NCI-H1092 (cell line): ENCODE data around the gene MYEOV.

Source experiments
- DNase-seq: peaks from one replicate; lab custom pipeline; 2025; lab: John Stamatoyannopoulos, UW

MYEOV gene

DNA sequence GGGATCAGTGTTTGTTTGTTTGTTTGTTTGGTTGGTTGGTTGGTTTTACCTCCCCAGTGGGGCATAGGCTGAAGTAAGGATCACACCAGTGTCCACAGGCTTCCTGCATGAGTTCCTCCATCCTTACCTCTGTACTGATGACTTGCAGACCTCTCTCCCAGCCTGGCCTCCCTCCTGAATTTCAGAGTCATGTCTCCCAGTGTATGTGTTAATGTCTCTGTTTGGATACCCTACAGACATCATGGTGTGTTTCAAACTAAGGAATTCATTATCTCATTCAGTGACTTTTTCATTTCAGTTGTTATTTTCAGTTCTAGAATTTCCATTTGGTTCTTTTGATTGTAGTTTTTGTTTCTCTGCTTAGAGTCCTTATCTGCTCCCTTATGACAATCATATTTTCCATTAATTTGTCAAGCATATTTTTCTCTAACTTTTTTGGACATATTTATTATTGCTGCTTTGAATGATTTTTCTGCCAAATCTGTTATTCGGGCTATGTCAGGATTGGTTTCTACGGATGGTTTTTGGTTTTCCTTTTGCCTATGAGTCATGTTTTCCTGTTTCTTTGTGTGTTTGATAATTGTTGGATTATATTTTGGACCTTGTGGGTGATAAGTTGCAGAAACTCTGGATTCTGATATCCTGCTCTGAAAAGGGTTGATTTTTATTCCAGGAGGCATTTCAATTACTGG lies 23.6 kb downstream of the MYEOV start:
- DNase-seq: no peak

DNA sequence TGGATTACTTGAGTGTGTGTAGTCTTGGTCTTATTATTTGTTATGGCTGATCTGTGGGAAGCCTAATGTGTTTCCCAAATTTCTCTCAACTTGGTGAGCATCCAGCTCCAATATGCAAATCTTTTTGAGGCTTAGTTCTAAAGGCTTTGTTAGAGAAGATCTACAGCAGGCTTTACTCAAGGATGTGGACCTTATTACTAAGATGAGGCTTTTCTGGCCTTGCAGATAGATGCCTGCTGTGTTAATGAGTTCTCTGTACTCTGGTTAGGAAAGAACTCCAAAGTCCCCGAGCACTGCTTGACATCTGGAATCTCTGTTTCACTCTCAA lies 24.1 kb downstream of the MYEOV start:
- DNase-seq: no peak

DNA sequence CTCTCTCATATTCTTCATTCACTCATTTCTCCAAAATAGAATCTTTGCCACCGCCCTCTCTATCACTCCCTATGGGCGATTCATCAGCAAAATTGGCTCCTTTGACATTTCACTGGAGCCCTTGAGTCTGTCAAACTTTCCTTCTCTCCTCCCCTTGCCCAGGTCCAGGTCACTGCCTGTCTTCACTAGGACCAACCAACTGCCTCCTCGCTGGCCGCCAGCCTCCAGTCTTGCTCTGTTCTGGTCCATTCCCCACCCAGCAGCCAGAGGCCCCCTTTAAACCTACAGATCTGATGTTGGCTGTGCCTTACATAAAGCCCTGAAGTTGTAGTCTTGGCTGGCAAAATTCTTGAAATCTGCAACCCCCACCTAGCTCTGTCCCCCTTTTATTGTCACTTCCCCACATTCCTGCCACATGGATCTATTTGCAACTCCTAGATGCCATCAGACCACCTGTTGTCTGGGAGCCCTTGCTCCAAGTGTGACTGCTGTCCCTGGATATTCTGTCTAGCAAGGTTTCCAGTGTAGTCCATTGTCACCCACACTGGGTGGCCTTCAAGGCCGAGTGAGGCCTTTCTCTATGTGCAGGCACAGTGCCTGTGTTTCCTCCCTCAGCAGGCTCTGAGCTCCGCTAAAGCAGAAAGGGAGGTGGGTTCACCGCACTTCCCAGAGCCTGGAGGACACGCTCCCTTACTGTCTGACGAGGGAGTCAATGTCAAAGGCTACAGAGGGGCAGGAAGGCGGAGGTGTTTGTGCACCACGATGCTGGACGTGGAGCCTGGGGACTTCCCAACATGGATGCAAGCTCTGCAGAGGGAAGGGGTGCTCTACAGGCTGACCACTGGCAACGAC lies 25.5 kb downstream of the MYEOV start:
- DNase-seq: no peak

- DNase-seq: no peak
Measured at GRCh38 chr11:69320326-69320725, 26.4 kb downstream of the MYEOV start.

- no peak for DNase-seq
Measured at GRCh38 chr11:69320756-69321741, 27.1 kb downstream of the MYEOV start.

GRCh38 chr11:69321877-69322361 lies 28.0 kb downstream of the MYEOV start:
- no peak for DNase-seq

DNA sequence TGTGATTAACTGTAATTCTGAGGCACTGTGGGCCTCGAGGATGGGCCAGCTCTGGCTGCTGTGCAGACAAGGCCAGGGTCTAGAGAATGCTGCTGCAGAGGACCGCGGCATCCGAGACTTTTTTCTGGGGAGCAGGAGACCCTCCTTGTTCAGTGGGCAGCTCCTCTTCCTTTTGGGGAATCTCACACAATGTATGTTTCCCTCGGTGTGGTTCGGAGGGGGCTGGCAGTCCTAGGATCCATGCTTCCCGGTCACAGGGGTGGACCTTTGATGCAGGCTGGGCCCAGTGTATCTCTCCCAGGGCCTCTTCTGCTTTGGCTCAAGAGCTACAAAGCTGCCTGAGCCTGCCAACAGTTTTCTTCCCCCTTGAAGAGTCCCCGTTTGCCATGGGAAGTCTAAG lies 31.5 kb downstream of the MYEOV start:
- DNase-seq: no peak

DNA sequence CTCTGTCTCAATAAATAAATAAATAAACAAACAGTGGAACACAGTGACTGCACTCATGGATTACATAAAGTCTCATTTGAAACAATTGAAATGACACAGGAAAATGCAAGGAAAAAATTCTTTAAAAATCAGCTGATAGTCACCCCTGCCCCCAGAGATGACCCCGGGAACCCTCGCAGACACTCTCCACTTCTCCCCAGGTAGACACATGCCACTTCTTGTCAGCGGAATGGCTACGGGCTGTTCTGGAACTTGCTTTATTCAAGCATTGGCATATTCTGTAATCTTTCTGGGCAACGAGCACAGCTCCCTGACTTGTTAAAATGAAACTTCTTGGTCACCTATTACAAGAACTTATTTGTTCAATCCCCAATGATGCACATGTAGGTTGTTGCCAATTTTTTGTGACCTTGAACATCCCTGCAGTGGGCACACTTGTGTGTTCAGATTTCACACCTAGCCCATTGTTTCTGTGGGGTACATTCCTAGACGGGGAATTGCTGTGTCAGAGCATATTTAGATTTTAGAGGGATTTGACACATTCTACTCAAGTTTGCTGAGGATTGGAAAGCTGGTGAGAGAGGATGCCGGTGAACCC lies 32.8 kb downstream of the MYEOV start:
- DNase-seq: no peak

DNA sequence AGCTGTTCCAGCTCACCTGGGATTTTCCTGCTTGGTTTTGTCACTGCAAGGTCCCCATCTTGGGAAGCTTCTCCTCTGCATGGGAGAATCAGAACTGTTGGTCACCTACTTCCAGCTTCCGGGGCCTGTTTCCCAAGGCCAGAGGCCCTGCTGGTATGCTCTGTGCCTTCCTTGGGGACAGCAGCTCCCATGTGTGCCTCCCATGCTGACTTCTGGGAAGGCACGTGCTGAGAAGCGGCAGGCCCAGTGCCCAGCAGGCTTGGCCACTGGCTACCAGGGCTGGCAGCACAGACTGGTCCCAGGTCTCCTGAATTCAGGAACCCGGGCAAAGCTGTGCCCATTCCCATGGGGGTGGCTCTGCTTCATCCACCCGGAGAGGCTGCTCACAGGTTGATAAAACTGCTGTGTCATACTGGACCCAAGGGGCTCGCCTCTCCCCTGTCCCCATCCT lies 33.8 kb downstream of the MYEOV start:
- DNase-seq: no peak

DNA sequence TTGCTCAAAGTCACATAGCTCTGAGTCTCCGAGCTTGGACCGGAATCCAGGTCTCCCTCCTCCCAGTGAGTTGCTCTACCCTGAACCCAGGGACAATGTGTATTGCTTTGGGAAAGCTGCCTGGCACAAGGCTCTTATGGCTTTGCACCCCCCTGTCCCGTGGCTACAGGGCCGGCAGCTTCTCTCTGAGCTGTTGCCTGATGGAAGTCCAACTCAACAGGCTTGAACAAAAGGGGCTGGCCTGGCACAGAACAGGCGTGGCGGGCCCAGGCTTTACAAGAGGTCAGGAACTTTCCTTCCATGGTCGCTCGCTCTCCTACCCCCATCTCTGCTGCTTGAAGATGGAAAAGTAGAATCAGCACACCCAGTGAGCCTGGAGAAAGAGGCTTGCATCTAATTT lies 34.3 kb downstream of the MYEOV start:
- no peak for DNase-seq

GRCh38 chr11:69329581-69329980 lies 35.6 kb downstream of the MYEOV start:
- no peak for DNase-seq

DNA sequence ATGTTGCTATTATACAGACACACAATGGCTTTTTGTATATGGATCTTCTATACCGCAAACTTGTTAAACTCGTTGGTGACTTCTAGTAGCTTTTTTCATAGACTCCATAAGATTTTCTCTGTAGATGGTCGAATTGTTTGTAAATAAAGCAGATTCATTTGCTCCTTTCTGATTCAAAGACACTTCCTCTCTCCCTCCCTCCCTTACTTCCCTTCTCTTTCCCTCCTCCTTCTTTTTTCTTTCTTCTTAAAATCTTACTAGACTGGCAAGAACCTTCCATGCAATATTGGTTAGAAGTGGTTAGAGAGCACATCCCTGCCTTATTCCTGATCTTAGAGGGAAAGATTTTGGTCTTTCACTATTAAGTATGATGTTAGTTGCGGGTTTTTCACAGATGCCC lies 36.4 kb downstream of the MYEOV start:
- DNase-seq: no peak

DNA sequence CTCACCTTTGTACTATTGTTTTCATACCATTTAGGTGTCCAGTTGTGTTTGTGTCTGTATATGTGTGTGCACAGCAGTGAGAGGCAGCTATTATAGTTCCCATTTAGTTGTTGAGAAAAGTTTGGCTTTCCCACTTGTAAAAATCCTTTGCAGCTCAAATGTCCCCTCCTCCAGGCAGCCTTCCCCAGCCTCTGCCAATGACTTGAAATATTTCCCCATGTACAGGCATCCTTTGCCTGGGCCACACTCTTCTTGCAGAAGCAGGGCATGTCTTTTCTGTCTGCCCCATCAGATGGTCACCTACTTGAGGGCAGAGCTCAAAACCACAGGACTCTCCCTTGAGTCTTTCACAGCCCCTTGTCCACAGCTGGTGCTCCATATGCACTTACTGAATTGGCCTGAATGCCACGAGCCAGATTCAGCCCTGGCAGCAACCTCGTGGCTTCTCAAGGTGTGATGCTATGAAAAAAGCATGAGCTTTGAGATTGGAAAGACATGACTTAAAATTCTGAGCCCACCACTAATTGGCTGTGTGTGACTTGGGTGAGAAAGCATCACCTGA lies 39.3 kb downstream of the MYEOV start:
- no peak for DNase-seq

- DNase-seq: no peak
Measured at GRCh38 chr11:69333879-69334278, 39.9 kb downstream of the MYEOV start.

DNA sequence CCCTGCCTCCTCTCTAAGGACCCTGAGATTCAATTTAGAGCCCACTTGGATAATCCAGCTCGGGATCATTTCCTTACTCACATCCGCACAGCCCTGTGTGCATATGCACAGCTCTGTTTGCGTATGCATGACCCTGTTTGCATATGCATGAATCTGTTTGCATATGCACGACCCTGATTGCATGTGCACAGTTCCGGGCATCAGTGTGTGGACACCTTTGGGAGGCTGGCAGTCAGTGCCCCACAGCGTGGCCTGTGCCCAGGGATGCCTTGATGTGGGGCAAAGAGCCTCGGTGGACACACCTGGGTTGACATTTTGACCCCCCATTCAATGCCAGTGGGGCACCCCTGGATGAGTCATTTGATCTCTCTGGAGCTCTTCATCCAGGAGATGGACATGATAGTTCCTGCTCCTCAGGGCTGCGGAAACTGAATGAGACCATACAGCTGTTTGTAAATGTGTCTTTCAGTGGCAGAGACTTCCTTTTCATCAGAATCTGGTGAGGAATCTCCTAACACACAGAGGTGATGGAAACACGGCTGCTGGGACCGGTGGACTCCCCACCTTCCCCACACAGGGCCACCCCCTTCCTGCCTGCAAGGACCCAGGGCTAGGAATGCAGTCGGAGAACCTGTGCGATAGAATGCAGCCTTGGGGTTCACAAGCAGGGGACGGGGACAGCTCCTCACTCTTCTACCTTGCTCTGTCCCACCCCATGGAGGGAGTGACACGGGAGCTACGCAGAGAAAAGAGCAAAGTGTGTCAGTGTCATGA lies 41.2 kb downstream of the MYEOV start:
- DNase-seq: no peak

DNA sequence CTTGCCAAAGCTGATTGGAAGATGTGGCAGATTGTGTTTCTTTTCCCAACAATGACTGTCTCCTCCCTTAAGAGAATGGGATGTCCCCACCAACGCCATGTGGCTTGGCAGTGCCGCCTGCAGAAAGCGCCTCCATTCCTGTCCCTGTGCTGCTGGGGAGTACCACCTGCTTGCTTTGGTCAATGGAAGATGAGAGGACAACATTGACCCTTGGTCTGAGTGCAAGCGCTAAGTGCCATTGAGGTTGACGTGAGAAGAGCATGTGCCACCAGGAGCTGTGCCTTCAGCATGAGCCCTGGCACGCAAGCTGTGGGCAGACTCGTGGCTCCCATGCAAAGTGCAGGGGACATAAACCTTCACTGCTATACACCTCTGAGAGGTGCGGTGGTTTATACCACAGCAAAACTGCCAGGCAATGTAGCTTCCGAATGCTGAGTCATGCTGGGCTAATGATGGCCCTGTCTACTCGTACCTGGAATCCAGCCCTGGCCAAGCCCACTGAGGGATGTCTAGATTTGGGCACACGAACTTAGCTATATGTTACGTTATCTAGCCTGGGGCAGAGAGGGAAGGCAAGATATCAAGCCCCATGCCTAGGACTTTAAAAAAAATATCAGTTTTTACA lies 41.9 kb downstream of the MYEOV start:
- no peak for DNase-seq

GRCh38 chr11:69337211-69337721 lies 43.3 kb downstream of the MYEOV start:
- DNase-seq: peak; percentile 12

DNA sequence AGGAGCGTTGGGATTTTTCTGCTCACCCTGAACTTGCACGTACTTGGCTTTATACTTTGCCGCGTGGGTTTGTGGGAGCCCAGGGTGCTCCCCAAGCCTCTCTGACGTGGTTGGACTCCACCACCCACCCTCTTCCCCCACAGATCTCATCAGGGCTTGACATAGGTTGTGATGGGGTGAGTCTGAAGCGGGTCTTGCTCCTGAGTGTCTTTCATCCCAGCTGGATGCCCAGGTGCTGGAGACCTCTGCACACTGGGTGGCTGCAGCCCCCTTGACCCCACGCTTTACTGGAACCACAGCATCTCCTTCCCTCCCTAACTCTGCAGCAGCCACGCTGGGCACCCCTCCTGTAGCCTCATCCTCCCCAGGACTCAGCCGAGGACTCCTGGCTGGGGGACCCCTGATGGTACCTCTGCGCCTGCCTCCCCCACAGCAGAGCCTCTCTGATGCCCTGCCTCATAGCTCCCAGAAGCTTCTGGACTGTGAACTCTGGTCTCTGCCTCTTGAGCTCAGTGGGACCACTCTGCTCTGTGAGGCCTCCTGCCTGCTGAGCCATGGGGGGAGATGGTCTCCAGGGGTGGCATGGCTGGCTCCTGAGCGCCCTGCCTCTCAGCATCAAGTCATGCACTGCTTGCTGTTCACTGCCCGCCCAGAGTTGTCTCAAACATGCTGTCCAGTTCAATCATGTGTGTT lies 45.2 kb downstream of the MYEOV start:
- DNase-seq: no peak

- no peak for DNase-seq
Measured at GRCh38 chr11:69339983-69340565, 46.1 kb downstream of the MYEOV start.
